Liver (tissue), 3 donors: Measurements from ENCODE around the gene CLPTM1L.

ENCODE experiments used
- ATF3 ChIP-seq: IDR thresholded peaks from 2 replicates; pipeline ENCODE4 v1.6.1; 2016; ENCODE audit warnings: antibody characterized with exemption
- CTCF ChIP-seq: fragments of 150-350 bp; IDR thresholded peaks from 2 replicates; pipeline ENCODE4 v1.5.1; 2017; ENCODE audit warnings: improper control_type of control experiment, low read depth, low read length; ENCODE audit not compliant: missing input control
- EGR1 ChIP-seq, 2 donors: IDR thresholded peaks; 2 replicates each; pipeline ENCODE4 v1.6.1; 2016 to 2018; ENCODE audit warnings: antibody characterized with exemption in 2 of 2, low read depth in 2 of 2
- GABPA ChIP-seq, 2 donors: IDR thresholded peaks in 1 of 2; conservative IDR thresholded peaks in 1 of 2; 2 replicates each; pipeline ENCODE4 v1.6.1; 2016; ENCODE audit warnings: antibody characterized with exemption in 2 of 2, mild to moderate bottlenecking in 1 of 2, moderate library complexity in 1 of 2
- HNF4A ChIP-seq, 2 donors: conservative IDR thresholded peaks; 2 replicates each; pipeline ENCODE4 v1.6.1; 2016; ENCODE audit warnings: antibody characterized with exemption in 2 of 2, mild to moderate bottlenecking in 2 of 2
- HNF4G ChIP-seq: IDR thresholded peaks from 2 replicates; pipeline ENCODE4 v1.6.1; 2016; ENCODE audit warnings: antibody characterized with exemption
- JUND ChIP-seq, 2 donors: IDR thresholded peaks; 2 replicates each; pipeline ENCODE4 v1.6.1; 2016; ENCODE audit warnings: antibody characterized with exemption in 2 of 2
- MAX ChIP-seq: IDR thresholded peaks from 2 replicates; pipeline ENCODE4 v1.6.1; 2016; ENCODE audit warnings: antibody characterized with exemption
- RAD21 ChIP-seq, 2 donors: IDR thresholded peaks; 2 replicates each; pipeline ENCODE4 v1.6.1; 2016; ENCODE audit warnings: antibody characterized with exemption in 2 of 2, mild to moderate bottlenecking in 2 of 2
- REST ChIP-seq: IDR thresholded peaks from 2 replicates; pipeline ENCODE4 v1.6.1; 2016; ENCODE audit warnings: antibody characterized with exemption, mild to moderate bottlenecking
- SP1 ChIP-seq: IDR thresholded peaks from 2 replicates; pipeline ENCODE4 v1.6.1; 2018; ENCODE audit warnings: antibody characterized with exemption, mild to moderate bottlenecking
- TAF1 ChIP-seq: conservative IDR thresholded peaks from 2 replicates; pipeline ENCODE4 v1.6.1; 2016; ENCODE audit warnings: antibody characterized with exemption, mild to moderate bottlenecking
- YY1 ChIP-seq: IDR thresholded peaks from 2 replicates; pipeline ENCODE4 v1.6.1; 2016; ENCODE audit warnings: antibody characterized with exemption, mild to moderate bottlenecking
- ZBTB33 ChIP-seq: IDR thresholded peaks from 2 replicates; pipeline ENCODE4 v1.6.1; 2016; ENCODE audit warnings: antibody characterized with exemption
- donor health status: healthy.
- donor health status: healthy.

- TF ChIP-seq TAF1 (no peak), CTCF (no peak), EGR1 (IDR thresholded peaks at IDR 0.05; ENCODE audit: low read depth in 2 of 2) (no peak), RAD21 (IDR thresholded peaks at IDR 0.05) (no peak), YY1 (no peak), SP1 (no peak), GABPA (IDR thresholded peaks at IDR 0.05 in 1 of 2, conservative IDR thresholded peaks at IDR 0.05 in 1 of 2) (no peak), HNF4G (no peak), JUND (IDR thresholded peaks at IDR 0.05) (no peak), HNF4A (conservative IDR thresholded peaks at IDR 0.05) (no peak), REST (no peak), MAX (no peak), ZBTB33 (no peak), ATF3 (no peak)
Measured at GRCh38 chr5:1362242-1363015, 17.5 kb upstream of the CLPTM1L start.
